ENCODE results near the gene BSN. TPM values are rescaled to one million over a fixed set of nuclear protein-coding genes. Genes with fewer than 3 reads are reported as not detected.

BSN gene
- total and polyA plus RNA-seq, 8 donors = 0.26 to 1.1 (median 0.84) TPM

- ATAC-seq (peak; percentile 4), DNase-seq (no peak)
- H3K27ac ChIP-seq = no peak overlapping the region
- peaks cover 0 to 73% of the 10 kb centered on the region in 2 donors for H3K36me3 ChIP-seq
- no peaks in the 10 kb centered on the region for H3K9me3 ChIP-seq
- TF ChIP-seq, protein P1, sequence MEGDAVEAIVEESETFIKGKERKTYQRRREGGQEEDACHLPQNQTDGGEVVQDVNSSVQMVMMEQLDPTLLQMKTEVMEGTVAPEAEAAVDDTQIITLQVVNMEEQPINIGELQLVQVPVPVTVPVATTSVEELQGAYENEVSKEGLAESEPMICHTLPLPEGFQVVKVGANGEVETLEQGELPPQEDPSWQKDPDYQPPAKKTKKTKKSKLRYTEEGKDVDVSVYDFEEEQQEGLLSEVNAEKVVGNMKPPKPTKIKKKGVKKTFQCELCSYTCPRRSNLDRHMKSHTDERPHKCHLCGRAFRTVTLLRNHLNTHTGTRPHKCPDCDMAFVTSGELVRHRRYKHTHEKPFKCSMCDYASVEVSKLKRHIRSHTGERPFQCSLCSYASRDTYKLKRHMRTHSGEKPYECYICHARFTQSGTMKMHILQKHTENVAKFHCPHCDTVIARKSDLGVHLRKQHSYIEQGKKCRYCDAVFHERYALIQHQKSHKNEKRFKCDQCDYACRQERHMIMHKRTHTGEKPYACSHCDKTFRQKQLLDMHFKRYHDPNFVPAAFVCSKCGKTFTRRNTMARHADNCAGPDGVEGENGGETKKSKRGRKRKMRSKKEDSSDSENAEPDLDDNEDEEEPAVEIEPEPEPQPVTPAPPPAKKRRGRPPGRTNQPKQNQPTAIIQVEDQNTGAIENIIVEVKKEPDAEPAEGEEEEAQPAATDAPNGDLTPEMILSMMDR (IDR thresholded peaks at IDR 0.05) = no peak
- intact Hi-C loops (cut with DNase I) = no loop called here
- H3K27me3 ChIP-seq = no peaks in the 10 kb centered on the region
- no peak overlapping the region for H3K4me3 ChIP-seq
- H3K4me1 ChIP-seq = peaks cover 0 to 6% of the 10 kb centered on the region in 2 donors
Observed at GRCh38 chr3:49699281-49699979, 145.2 kb downstream of the BSN start.

DNA sequence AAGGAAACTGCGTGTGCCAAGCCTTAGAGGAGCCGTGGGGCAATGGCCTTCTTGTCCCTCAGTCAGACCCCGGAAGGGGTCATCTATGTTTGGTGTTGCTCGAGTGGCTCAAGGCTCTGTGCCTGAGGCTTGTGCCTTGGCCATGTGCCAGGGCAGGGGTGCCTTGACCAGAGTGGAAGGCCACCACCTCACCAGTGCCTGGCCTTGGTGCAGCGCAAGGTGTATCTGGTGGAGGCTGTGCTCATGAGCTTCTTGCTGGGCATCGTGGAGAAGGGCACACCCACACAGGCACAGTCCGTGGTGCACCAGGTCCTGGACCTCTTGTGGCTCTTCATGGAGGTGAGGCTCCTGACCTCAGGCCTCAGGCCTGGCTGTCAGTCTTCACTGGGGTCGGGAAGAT lies 145.7 kb downstream of the BSN start:
- DNase-seq = no peak
- intact Hi-C loops (cut with DNase I) = no loop called here
- Histone ChIP-seq H3K36me3 (peaks cover 0 to 77% of the 10 kb centered on the region in 2 donors), H3K27me3 (no peaks in the 10 kb centered on the region), H3K27ac (no peak overlapping the region), H3K9me3 (no peaks in the 10 kb centered on the region), H3K4me3 (no peak overlapping the region), H3K4me1 (peaks cover 0 to 6% of the 10 kb centered on the region in 2 donors)
- TF ChIP-seq, protein P1 (IDR thresholded peaks at IDR 0.05) = no peak
- ATAC-seq = no peak

DNA sequence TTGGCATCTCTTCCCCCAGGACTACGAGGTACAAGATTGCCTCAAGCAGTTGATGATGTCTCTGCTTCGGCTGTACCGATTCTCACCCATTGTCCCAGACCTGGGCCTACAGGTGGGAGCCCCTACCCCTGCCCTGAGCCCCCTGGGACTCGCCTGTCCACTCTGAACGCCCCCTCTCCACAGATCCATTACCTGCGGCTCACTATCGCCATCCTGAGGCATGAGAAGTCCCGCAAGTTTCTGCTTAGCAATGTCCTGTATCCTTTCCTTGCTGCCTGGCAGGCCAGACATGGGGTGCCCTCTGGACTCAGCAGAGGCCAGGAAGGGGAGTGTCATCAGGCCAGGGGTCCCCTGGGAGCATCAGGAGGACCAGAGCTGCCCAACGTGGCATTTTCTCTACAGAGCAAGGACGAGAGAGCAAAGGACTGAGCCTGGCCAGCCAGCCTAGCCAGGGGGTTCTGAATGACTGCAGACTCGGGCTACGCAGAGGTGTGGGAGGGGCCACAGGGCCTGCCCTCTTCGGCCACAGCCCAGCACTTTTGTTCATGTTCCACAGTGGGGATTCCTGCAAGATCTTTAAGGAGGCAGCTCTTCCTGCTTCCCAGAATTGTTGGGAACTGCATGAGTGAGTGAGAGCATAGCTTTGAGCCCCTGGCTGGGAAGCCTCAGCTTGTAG lies 146.3 kb downstream of the BSN start:
- no peak for DNase-seq
- Histone ChIP-seq H3K9me3 (no peaks in the 10 kb centered on the region), H3K27me3 (no peaks in the 10 kb centered on the region), H3K4me3 (no peak overlapping the region), H3K36me3 (peaks cover 0 to 83% of the 10 kb centered on the region in 2 donors), H3K4me1 (peaks cover 0 to 6% of the 10 kb centered on the region in 2 donors), H3K27ac (no peak overlapping the region)
- ATAC-seq = no peak
- TF ChIP-seq, protein P1 (IDR thresholded peaks at IDR 0.05) = no peak
- intact Hi-C loops (cut with DNase I) = no loop called here

- H3K27ac ChIP-seq = no peak overlapping the region
- ATAC-seq = no peak
- no peaks in the 10 kb centered on the region for H3K9me3 ChIP-seq
- intact Hi-C loops (cut with DNase I) = no loop called here
- H3K27me3 ChIP-seq = no peaks in the 10 kb centered on the region
- no peak overlapping the region for H3K4me3 ChIP-seq
- TF ChIP-seq, protein P1 (IDR thresholded peaks at IDR 0.05) = peak in 1 of 2 donors; percentile 18
- peaks cover 0 to 6% of the 10 kb centered on the region in 2 donors for H3K4me1 ChIP-seq
- DNase-seq = peak in 1 of 4 donors; percentile 73
- H3K36me3 ChIP-seq = peaks cover 0 to 93% of the 10 kb centered on the region in 2 donors
Observed at GRCh38 chr3:49701388-49702077, 147.3 kb downstream of the BSN start.

- no peak overlapping the region for H3K4me3 ChIP-seq
- H3K36me3 ChIP-seq = peaks cover 0 to 90% of the 10 kb centered on the region in 2 donors
- H3K27ac ChIP-seq = no peak overlapping the region
- DNase-seq (peak in 1 of 4 donors; percentile 39), ATAC-seq (no peak)
- no peaks in the 10 kb centered on the region for H3K27me3 ChIP-seq
- no peaks in the 10 kb centered on the region for H3K9me3 ChIP-seq
- TF ChIP-seq, protein P1 (IDR thresholded peaks at IDR 0.05) = no peak
- H3K4me1 ChIP-seq = peaks cover 0 to 6% of the 10 kb centered on the region in 2 donors
- intact Hi-C loops (cut with DNase I) = no loop called here
Observed at GRCh38 chr3:49702672-49703071, 148.4 kb downstream of the BSN start.
